HepG2 (cell line): ENCODE data around the gene SECTM1. TPM values are rescaled to one million over a fixed set of nuclear protein-coding genes. Genes with fewer than 3 reads are reported as not detected.

Experiments
- ADNP ChIP-seq: sonication (generic); formaldehyde crosslinking; IDR thresholded peaks from 2 replicates; pipeline ENCODE4 v1.4.0; 2020; ENCODE audit warnings: missing genetic modification reagents
- CC2D1A ChIP-seq: sonication (generic); formaldehyde crosslinking; IDR thresholded peaks from 2 replicates; pipeline ENCODE4 v1.8.1; 2023; ENCODE audit warnings: mild to moderate bottlenecking, missing genetic modification reagents
- FOXM1 ChIP-seq: sonication (generic); formaldehyde crosslinking; IDR thresholded peaks from 2 replicates; pipeline ENCODE4 v1.5.0; 2020; ENCODE audit warnings: missing genetic modification reagents
- HOXD1 ChIP-seq: sonication (generic); formaldehyde crosslinking; IDR thresholded peaks from 2 replicates; pipeline ENCODE4 v1.5.0; 2020; ENCODE audit warnings: missing genetic modification reagents
- MAFF ChIP-seq: IDR thresholded peaks from 2 replicates; pipeline ENCODE4 v1.6.1; 2011; ENCODE audit warnings: low read depth, low read length, improper control_type of control experiment
- NFRKB ChIP-seq: fragments of 450-650 bp; IDR thresholded peaks from 2 replicates; pipeline ENCODE4 v1.6.1; 2017
- PCBP2 ChIP-seq: fragments of 200-400 bp; formaldehyde crosslinking; optimal IDR thresholded peaks from 2 replicates; pipeline ENCODE3; 2018; ENCODE audit warnings: low read length, low read depth; ENCODE audit not compliant: poor library complexity, severe bottlenecking
- SOX6 ChIP-seq, 2 experiments: fragments of 450-650 bp in 1 of 2; sonication (generic) in 1 of 2; formaldehyde crosslinking in 1 of 2; IDR thresholded peaks; 2 replicates each; pipeline versions ENCODE4 v1.4.0 to v1.6.1; 2017 to 2020; ENCODE audit warnings: antibody characterized with exemption in 1 of 2, mild to moderate bottlenecking in 1 of 2, missing genetic modification reagents in 1 of 2
- TBX3 ChIP-seq: fragments of 450-650 bp; IDR thresholded peaks from 2 replicates; pipeline ENCODE4 v1.6.1; 2017; ENCODE audit warnings: antibody characterized with exemption, mild to moderate bottlenecking, inconsistent platforms, borderline replicate concordance
- ZBTB34 ChIP-seq: sonication (generic); formaldehyde crosslinking; IDR thresholded peaks from 2 replicates; pipeline ENCODE4 v1.8.0; 2022; ENCODE audit warnings: mild to moderate bottlenecking, missing genetic modification reagents
- ZNF17 ChIP-seq: sonication (generic); formaldehyde crosslinking; IDR thresholded peaks from 2 replicates; pipeline ENCODE4 v1.5.0; 2020; ENCODE audit warnings: mild to moderate bottlenecking, missing genetic modification reagents
- ZNF225 ChIP-seq: sonication (generic); formaldehyde crosslinking; IDR thresholded peaks from 2 replicates; pipeline ENCODE4 v1.4.0; 2020; ENCODE audit warnings: mild to moderate bottlenecking, missing genetic modification reagents
- ZNF256 ChIP-seq: sonication (generic); formaldehyde crosslinking; conservative IDR thresholded peaks from 2 replicates; pipeline ENCODE4 v1.4.0; 2020; ENCODE audit warnings: missing genetic modification reagents
- ZNF263 ChIP-seq: sonication (generic); formaldehyde crosslinking; IDR thresholded peaks from 2 replicates; pipeline ENCODE4 v1.4.0; 2020; ENCODE audit warnings: missing genetic modification reagents
- ZNF34 ChIP-seq: sonication (generic); formaldehyde crosslinking; IDR thresholded peaks from 2 replicates; pipeline ENCODE4 v1.4.0; 2020; ENCODE audit warnings: mild to moderate bottlenecking, missing genetic modification reagents, borderline replicate concordance
- ZNF644 ChIP-seq: IDR thresholded peaks from 2 replicates; pipeline ENCODE4 v1.6.1; 2016; ENCODE audit warnings: low read depth
- ZSCAN20 ChIP-seq: sonication (generic); formaldehyde crosslinking; IDR thresholded peaks from 2 replicates; pipeline ENCODE4 v1.4.0; 2020; ENCODE audit warnings: missing genetic modification reagents, mild to moderate bottlenecking, borderline replicate concordance
- polyA plus RNA-seq, 8 experiments: library from polyadenylated mRNA; depleted of rRNA in 3 of 8; stranded (reverse) in 7 of 8; unstranded in 1 of 8; fragments of >200 nt; fragmentation: Illumina TruSeq in 4 of 8; extraction: Trizol in 4 of 8; gene quantifications; 2 replicates each; pipeline versions ENCODE4 v1.2.1 to v1.2.3, GENCODE V29; 2011 to 2016; ENCODE audit warnings: low read depth in 4 of 8, missing spikeins in 1 of 8, mixed read lengths in 1 of 8; ENCODE audit not compliant: insufficient read depth in 1 of 8
- total RNA-seq, 5 experiments: library from RNA; depleted of rRNA; stranded (reverse); fragments of >200 nt; fragmentation: Illumina TruSeq; extraction: Trizol; gene quantifications; 2 replicates each; pipeline ENCODE4 v1.2.3, GENCODE V29; 2016; ENCODE audit warnings: low read depth in 1 of 5
- TF ChIP-seq, protein P1 (sequence below): sonication (generic); formaldehyde crosslinking; IDR thresholded peaks from 2 replicates; pipeline ENCODE4 v1.8.0; 2022; ENCODE audit warnings: mild to moderate bottlenecking, missing genetic modification reagents, moderate library complexity
- TF ChIP-seq, protein P2 (sequence below): sonication (generic); formaldehyde crosslinking; IDR thresholded peaks from 2 replicates; pipeline ENCODE4 v1.9.0; 2021; ENCODE audit warnings: missing genetic modification reagents, borderline replicate concordance
- TF ChIP-seq, protein P3 (sequence below): sonication (generic); formaldehyde crosslinking; IDR thresholded peaks from 2 replicates; pipeline ENCODE4 v1.4.0; 2020; ENCODE audit warnings: mild to moderate bottlenecking, missing genetic modification reagents
- TF ChIP-seq, protein P4 (sequence below): sonication (generic); formaldehyde crosslinking; IDR thresholded peaks from 2 replicates; pipeline ENCODE4 v1.5.1; 2020; ENCODE audit warnings: missing genetic modification reagents, mild to moderate bottlenecking, borderline replicate concordance

SECTM1 gene
- total and polyA plus RNA-seq, 2 of the 13 experiments (the other 11 are each of a cell fraction or from before 2014, with no cell fraction given), result 3.5 to 5.3 TPM

DNA sequence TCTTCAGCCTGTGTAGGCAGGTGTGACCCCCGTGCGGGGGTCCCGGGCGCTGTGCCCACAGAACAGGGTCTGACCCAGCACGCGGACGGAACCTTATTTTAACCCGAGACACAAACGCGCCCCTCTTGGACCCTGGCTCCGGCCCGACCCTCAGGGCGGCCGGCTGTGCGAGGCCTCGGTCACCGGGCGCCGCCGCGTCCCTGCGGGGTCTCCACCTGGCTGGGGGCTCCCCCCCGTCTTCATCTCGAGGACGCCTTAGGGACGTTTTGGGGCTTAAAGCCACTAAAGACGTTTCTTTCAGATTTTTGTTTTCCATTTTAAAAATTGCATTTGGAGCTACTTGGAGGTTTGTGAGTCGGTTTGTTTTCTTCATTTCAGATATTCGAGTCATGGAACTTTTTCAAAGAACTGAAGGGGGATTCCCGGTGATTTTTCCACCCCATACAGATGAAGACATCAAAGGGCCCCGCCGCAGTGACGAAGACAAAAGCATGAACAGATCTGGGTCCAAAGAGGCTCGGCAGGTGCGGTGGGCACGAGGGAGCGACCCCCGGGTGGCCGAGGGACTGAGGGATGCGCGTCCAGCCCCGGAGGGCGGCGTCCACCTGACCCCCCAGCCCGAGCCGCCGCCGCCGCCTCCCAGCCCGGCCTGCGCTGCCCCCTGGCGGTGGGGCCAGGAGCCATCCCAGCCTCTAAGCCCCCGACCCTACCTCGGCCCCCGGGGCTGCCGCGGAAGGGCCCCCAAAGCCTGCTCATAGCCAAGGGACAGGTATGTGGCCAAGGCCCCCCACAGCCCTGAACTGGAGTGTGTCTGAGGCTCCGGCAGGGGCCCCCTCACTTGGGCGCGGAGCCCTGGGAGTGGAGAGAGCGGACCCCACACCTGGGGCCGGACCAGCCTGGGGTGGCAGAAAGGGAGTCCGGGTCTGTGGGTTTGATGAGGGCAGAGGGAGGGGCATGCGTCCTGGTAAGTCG lies 12.3 kb downstream of the SECTM1 start (continued):
- TF ChIP-seq, protein P1, sequence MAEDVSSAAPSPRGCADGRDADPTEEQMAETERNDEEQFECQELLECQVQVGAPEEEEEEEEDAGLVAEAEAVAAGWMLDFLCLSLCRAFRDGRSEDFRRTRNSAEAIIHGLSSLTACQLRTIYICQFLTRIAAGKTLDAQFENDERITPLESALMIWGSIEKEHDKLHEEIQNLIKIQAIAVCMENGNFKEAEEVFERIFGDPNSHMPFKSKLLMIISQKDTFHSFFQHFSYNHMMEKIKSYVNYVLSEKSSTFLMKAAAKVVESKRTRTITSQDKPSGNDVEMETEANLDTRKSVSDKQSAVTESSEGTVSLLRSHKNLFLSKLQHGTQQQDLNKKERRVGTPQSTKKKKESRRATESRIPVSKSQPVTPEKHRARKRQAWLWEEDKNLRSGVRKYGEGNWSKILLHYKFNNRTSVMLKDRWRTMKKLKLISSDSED (CRISPR knock-in tag), result 0 out of 2 replicates have a peak, but pooled peaks have one; percentile 50
- TF ChIP-seq CC2D1A (CRISPR knock-in tag) (no peak), ZNF644 (CRISPR knock-in tag) (no peak), PCBP2 (no peak), SOX6 (IDR thresholded peaks at IDR 0.05) (no peak), SOX6 (CRISPR knock-in tag; IDR thresholded peaks at IDR 0.05) (peak; percentile 10; the same call in 1 of the 2 replicates), ZNF17 (CRISPR knock-in tag) (no peak), ZNF263 (CRISPR knock-in tag) (no peak), ZBTB34 (no peak), ADNP (CRISPR knock-in tag) (no peak), ZNF256 (CRISPR knock-in tag) (no peak), TBX3 (no peak), FOXM1 (CRISPR knock-in tag) (no peak), NFRKB (no peak), ZNF34 (CRISPR knock-in tag) (no peak), ZNF225 (CRISPR knock-in tag) (no peak), ZSCAN20 (CRISPR knock-in tag) (no peak), MAFF (no peak), HOXD1 (CRISPR knock-in tag) (no peak)
- TF ChIP-seq, protein P2, sequence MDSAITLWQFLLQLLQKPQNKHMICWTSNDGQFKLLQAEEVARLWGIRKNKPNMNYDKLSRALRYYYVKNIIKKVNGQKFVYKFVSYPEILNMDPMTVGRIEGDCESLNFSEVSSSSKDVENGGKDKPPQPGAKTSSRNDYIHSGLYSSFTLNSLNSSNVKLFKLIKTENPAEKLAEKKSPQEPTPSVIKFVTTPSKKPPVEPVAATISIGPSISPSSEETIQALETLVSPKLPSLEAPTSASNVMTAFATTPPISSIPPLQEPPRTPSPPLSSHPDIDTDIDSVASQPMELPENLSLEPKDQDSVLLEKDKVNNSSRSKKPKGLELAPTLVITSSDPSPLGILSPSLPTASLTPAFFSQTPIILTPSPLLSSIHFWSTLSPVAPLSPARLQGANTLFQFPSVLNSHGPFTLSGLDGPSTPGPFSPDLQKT, result no peak
- TF ChIP-seq, protein P3, sequence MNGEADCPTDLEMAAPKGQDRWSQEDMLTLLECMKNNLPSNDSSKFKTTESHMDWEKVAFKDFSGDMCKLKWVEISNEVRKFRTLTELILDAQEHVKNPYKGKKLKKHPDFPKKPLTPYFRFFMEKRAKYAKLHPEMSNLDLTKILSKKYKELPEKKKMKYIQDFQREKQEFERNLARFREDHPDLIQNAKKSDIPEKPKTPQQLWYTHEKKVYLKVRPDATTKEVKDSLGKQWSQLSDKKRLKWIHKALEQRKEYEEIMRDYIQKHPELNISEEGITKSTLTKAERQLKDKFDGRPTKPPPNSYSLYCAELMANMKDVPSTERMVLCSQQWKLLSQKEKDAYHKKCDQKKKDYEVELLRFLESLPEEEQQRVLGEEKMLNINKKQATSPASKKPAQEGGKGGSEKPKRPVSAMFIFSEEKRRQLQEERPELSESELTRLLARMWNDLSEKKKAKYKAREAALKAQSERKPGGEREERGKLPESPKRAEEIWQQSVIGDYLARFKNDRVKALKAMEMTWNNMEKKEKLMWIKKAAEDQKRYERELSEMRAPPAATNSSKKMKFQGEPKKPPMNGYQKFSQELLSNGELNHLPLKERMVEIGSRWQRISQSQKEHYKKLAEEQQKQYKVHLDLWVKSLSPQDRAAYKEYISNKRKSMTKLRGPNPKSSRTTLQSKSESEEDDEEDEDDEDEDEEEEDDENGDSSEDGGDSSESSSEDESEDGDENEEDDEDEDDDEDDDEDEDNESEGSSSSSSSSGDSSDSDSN (CRISPR knock-in tag), result peak; percentile 27; the same call in 1 of the 2 replicates
- TF ChIP-seq, protein P4, sequence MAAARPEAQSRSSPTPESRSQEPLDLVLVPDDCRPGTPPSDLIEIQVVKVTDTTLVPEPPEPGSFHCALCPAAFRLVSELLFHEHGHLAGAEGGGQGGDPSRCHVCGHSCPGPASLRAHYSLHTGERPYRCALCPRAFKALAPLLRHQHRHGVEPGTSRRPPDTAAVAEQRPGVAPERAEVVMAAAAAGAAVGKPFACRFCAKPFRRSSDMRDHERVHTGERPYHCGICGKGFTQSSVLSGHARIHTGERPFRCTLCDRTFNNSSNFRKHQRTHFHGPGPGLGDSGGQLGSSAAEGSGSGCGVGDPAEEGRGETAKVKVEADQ (CRISPR knock-in tag), result no peak
